Measurements from ENCODE around the gene OAF. TPM values are rescaled to one million over a fixed set of nuclear protein-coding genes. Genes with fewer than 3 reads are reported as not detected.

OAF gene
- total and polyA plus RNA-seq, 9 of the 15 experiments (the other 6 are each of a cell fraction or from before 2014, with no cell fraction given): 1.1 to 21.6 (median 7.5) TPM

DNA sequence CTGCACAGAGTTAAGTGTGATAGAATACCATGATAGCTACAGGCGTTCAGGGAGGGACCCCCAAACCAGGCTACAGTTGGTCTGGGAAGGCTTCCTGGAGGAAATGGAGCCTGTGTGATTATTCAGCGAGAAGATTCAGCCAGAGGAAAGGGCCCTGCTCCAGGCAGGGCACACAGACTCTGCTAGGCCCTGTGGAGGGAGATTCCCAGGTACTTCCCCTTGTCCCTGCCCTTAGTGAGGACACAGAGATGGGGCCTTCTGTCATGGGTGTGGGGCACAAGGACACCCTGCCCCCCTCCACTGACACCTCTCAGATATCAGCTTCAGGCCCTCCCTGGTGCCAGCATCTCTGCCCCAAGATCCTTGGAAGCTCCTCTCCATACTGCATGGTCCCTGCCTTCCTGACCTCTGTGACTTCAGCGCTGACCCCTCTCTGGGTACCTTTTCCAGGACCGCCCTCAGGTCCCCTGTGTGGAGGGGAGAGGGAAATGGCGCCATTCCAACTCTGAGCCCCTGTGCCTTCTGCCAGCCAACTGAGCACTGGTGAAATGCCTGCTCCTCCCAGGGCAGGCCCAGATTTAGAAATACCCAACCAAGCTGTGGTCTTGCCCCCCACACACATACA, 16.5 kb downstream of the OAF start:
- Histone ChIP-seq H3K9ac (ENCODE audit: insufficient read depth in 1 of 2, low read depth in 2 of 2, low read length in 2 of 2) (no peak overlapping the region; a peak in 1 of 4 replicates), H3K27ac (ENCODE audit: extremely low read depth, low read depth, low read length) (no peak overlapping the region), H3K79me2 (ENCODE audit: control insufficient read depth, insufficient read depth, low read length) (no peaks in the 10 kb centered on the region), H3K36me3 (ENCODE audit: control insufficient read depth, insufficient read depth, low read length) (no peaks in the 10 kb centered on the region), H4K20me1 (replicated peaks; ENCODE audit: control insufficient read depth, insufficient read depth, low read length) (peaks cover 11% of the 10 kb centered on the region; the same call in 1 of the 2 replicates), H3K4me1 (replicated peaks in 1 of 2; ENCODE audit: control insufficient read depth in 2 of 2, insufficient read depth in 2 of 2, low read length in 2 of 2) (peaks cover 0 to 7% of the 10 kb centered on the region in 2 experiments; a peak in 1 of 5 replicates), H3K27me3 (ENCODE audit: control insufficient read depth in 2 of 2, insufficient read depth in 2 of 2, low read length in 2 of 2) (peaks cover 0 to 13% of the 10 kb centered on the region in 2 experiments; a peak in 2 of 5 replicates), H3K9me1 (ENCODE audit: control insufficient read depth, insufficient read depth, low read length) (no peaks in the 10 kb centered on the region), H2AFZ (ENCODE audit: low read depth, low read length) (no peak overlapping the region), H3K9me3 (replicated peaks; ENCODE audit: control insufficient read depth, insufficient read depth, low read depth, low read length) (no peaks in the 10 kb centered on the region), H3K4me2 (ENCODE audit: insufficient read depth, low read length) (no peak overlapping the region), H3K4me3 (no peak overlapping the region)
- CTCF ChIA-PET (ENCODE audit: low intra/inter-chr PET ratio): no interaction called here
- BruUV-seq (replicated peaks): no TSS peak
- DNase-seq (ENCODE audit: extremely low read depth in 1 of 4, low spot score in 3 of 4): no peak
- no peak for ATAC-seq
- POLR2A ChIA-PET: interaction anchor here (0.7 kb wide), 1 partner anchor 22 kb away, joined by 3 read pairs; no protein-coding TSS in a partner anchor
- WGBS (ENCODE audit: insufficient coverage, low coverage, missing lambda C conversion rate): 45% methylated on average over 5 of the region's 5 CpGs
- intact Hi-C loops (cut with micrococcal nuclease) (no loop called here), in situ Hi-C loops (cut with MboI) (loop anchor here (5.0 kb wide), 1 partner anchor 55 kb away; no protein-coding TSS in a partner anchor)
- TF ChIP-seq SRSF9 (IDR thresholded peaks at IDR 0.05; ENCODE audit: borderline replicate concordance, low read depth, low read length) (no peak), ZFP36 (IDR thresholded peaks at IDR 0.05; ENCODE audit: low read depth, low read length, partially characterized antibody) (peak; percentile 24)
- no peak for FAIRE-seq

DNA sequence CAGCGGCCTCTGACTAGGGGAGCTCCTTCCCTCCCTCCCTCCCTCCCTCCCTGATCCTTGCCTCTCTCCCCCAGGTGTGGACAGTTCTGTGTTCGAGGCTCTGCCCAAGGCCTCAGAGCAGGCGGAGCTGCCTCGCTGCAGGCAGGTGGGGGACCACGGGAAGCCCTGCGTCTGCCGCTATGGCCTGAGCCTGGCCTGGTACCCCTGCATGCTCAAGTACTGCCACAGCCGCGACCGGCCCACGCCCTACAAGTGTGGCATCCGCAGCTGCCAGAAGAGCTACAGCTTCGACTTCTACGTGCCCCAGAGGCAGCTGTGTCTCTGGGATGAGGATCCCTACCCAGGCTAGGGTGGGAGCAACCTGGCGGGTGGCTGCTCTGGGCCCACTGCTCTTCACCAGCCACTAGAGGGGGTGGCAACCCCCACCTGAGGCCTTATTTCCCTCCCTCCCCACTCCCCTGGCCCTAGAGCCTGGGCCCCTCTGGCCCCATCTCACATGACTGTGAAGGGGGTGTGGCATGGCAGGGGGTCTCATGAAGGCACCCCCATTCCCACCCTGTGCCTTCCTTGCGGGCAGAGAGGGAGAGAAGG, 18.1 kb downstream of the OAF start:
- no TSS peak for BruUV-seq (replicated peaks)
- H3K9me1 ChIP-seq (ENCODE audit: control insufficient read depth, insufficient read depth, low read length): no peaks in the 10 kb centered on the region
- no peaks in the 10 kb centered on the region for H3K79me2 ChIP-seq (ENCODE audit: control insufficient read depth, insufficient read depth, low read length)
- CTCF ChIA-PET (ENCODE audit: low intra/inter-chr PET ratio): interaction anchor here (1.3 to 2.9 kb wide), 3 partner anchors 56 to 74 kb away, joined by 3 to 44 read pairs (median 9); no protein-coding TSS in a partner anchor
- peak; percentile 81 for ATAC-seq
- POLR2A ChIA-PET: interaction anchor here (0.6 to 0.7 kb wide), 2 partner anchors 65 to 113 kb away, joined by 3 read pairs; no protein-coding TSS in a partner anchor
- no peak overlapping the region for H3K4me3 ChIP-seq
- H3K9me3 ChIP-seq (replicated peaks; ENCODE audit: control insufficient read depth, insufficient read depth, low read depth, low read length): no peaks in the 10 kb centered on the region
- H3K9ac ChIP-seq (ENCODE audit: insufficient read depth in 1 of 2, low read depth in 2 of 2, low read length in 2 of 2): no peak overlapping the region
- intact Hi-C loops (cut with micrococcal nuclease): loop anchor here (1.0 kb wide), 1 partner anchor 57 kb away; no protein-coding TSS in a partner anchor
- peaks cover 0 to 7% of the 10 kb centered on the region in 2 experiments; a peak in 1 of 5 replicates for H3K4me1 ChIP-seq (replicated peaks in 1 of 2; ENCODE audit: control insufficient read depth in 2 of 2, insufficient read depth in 2 of 2, low read length in 2 of 2)
- in situ Hi-C loops (cut with MboI): loop anchor here (5.0 kb wide), 1 partner anchor 57 kb away; no protein-coding TSS in a partner anchor
- peak; percentile 23 to 58 (median 46) for DNase-seq (ENCODE audit: extremely low read depth in 1 of 4, low spot score in 3 of 4)
- H4K20me1 ChIP-seq (replicated peaks; ENCODE audit: control insufficient read depth, insufficient read depth, low read length): peaks cover 3% of the 10 kb centered on the region
- no peaks in the 10 kb centered on the region for H3K36me3 ChIP-seq (ENCODE audit: control insufficient read depth, insufficient read depth, low read length)
- no peak overlapping the region for H3K27ac ChIP-seq (ENCODE audit: extremely low read depth, low read depth, low read length)
- H3K4me2 ChIP-seq (ENCODE audit: insufficient read depth, low read length): no peak overlapping the region
- H2AFZ ChIP-seq (ENCODE audit: low read depth, low read length): no peak overlapping the region
- WGBS (ENCODE audit: insufficient coverage, low coverage, missing lambda C conversion rate): 61% methylated on average over 12 of the region's 16 CpGs
- no peak for FAIRE-seq
- TF ChIP-seq, protein P1, sequence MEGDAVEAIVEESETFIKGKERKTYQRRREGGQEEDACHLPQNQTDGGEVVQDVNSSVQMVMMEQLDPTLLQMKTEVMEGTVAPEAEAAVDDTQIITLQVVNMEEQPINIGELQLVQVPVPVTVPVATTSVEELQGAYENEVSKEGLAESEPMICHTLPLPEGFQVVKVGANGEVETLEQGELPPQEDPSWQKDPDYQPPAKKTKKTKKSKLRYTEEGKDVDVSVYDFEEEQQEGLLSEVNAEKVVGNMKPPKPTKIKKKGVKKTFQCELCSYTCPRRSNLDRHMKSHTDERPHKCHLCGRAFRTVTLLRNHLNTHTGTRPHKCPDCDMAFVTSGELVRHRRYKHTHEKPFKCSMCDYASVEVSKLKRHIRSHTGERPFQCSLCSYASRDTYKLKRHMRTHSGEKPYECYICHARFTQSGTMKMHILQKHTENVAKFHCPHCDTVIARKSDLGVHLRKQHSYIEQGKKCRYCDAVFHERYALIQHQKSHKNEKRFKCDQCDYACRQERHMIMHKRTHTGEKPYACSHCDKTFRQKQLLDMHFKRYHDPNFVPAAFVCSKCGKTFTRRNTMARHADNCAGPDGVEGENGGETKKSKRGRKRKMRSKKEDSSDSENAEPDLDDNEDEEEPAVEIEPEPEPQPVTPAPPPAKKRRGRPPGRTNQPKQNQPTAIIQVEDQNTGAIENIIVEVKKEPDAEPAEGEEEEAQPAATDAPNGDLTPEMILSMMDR (IDR thresholded peaks at IDR 0.05 in 2 of 3, conservative IDR thresholded peaks at IDR 0.05 in 1 of 3; ENCODE audit: insufficient read depth in 2 of 3, low read depth in 1 of 3, low read length in 3 of 3): peak; percentile 26 to 47 (median 44)
- TF ChIP-seq KLF13 (tag; IDR thresholded peaks at IDR 0.05; ENCODE audit: borderline replicate concordance, low read depth) (no peak), ZKSCAN3 (CRISPR knock-in tag; IDR thresholded peaks at IDR 0.05) (no peak), PRPF4 (IDR thresholded peaks at IDR 0.05; ENCODE audit: insufficient read depth, low read depth, low read length, poor library complexity, severe bottlenecking) (no peak)
- peaks cover 8 to 28% of the 10 kb centered on the region in 2 experiments; a peak in 4 of 5 replicates for H3K27me3 ChIP-seq (ENCODE audit: control insufficient read depth in 2 of 2, insufficient read depth in 2 of 2, low read length in 2 of 2)

Measured in K562 (cell line).